Activated CD8-positive, alpha-beta memory T cell treated with anti-CD3 and anti-CD28 coated beads, Interleukin-2, amount 10 ng/mL, durations not matched to agents 7 days and 5 days (primary cell): Measurements from ENCODE around the gene CMTM8. TPM values are rescaled to one million over a fixed set of nuclear protein-coding genes. Genes with fewer than 3 reads are reported as not detected.
A peak's percentile ranks its signal among the peaks of the same experiment; 100 is the strongest.

ENCODE experiments used
- ATAC-seq: fragments of 150-1000 bp; cut with Tn5 transposase; one replicate; pipeline ENCODE4 v1.10.0; 2021; ENCODE audit warnings: moderate library complexity
- CTCF ChIA-PET: fragments of 350-600 bp; sonication (Branson Sonifier 250); formaldehyde crosslinking; loops from one replicate; lab custom pipeline; 2021; ENCODE audit warnings: antibody characterized with exemption; lab: Charles Lee
- DNase-seq: peaks from one replicate; pipeline ENCODE4 v3.0.0-alpha.2; 2020
- H3K27ac Mint-ChIP-seq: one replicate; pipeline ENCODE4 v1.8.0; 2021; ENCODE audit warnings: mild to moderate bottlenecking, mixed read lengths
- H3K27me3 Mint-ChIP-seq: one replicate; pipeline ENCODE4 v1.8.0; 2021; ENCODE audit warnings: mixed read lengths
- H3K36me3 Mint-ChIP-seq: one replicate; pipeline ENCODE4 v1.8.0; 2021; ENCODE audit warnings: mild to moderate bottlenecking, mixed read lengths
- H3K4me1 Mint-ChIP-seq: one replicate; pipeline ENCODE4 v1.8.0; 2021; ENCODE audit warnings: mixed read lengths
- H3K4me3 Mint-ChIP-seq: one replicate; pipeline ENCODE4 v1.8.0; 2021; ENCODE audit warnings: mild to moderate bottlenecking, moderate library complexity, mixed read lengths
- H3K9me3 Mint-ChIP-seq: one replicate; pipeline ENCODE4 v1.8.0; 2022; ENCODE audit warnings: low read depth, mixed read lengths
- total RNA-seq, 2 experiments: library from RNA; stranded (reverse); gene quantifications; one replicate each; pipeline ENCODE4 v1.2.3, GENCODE V29; 2021

CMTM8 gene
- total RNA-seq, 2 experiments from 2014 or later, result 4.0 to 4.4 TPM

- ATAC-seq (no peak), DNase-seq (no peak)
- H3K4me1 Mint-ChIP-seq, result peaks cover 50% of the 10 kb centered on the region
- H3K9me3 Mint-ChIP-seq, result no peaks in the 10 kb centered on the region
- peaks cover 22% of the 10 kb centered on the region for H3K36me3 Mint-ChIP-seq
- H3K27me3 Mint-ChIP-seq, result no peaks in the 10 kb centered on the region
- CTCF ChIA-PET, result interaction anchor here (1.5 to 5.9 kb wide), 2 partner anchors 18 to 61 kb away, joined by 8 to 25 read pairs; no protein-coding TSS in a partner anchor
- H3K4me3 Mint-ChIP-seq, result no peak overlapping the region
- H3K27ac Mint-ChIP-seq, result peak overlapping the region; percentile 31
Observed at GRCh38 chr3:32406486-32407408, 168.3 kb downstream of the CMTM8 start.

- Mint-ChIP-seq H3K9me3 (no peaks in the 10 kb centered on the region), H3K27ac (no peak overlapping the region), H3K36me3 (peaks cover 8% of the 10 kb centered on the region), H3K4me1 (peaks cover 50% of the 10 kb centered on the region), H3K4me3 (no peak overlapping the region), H3K27me3 (no peaks in the 10 kb centered on the region)
- CTCF ChIA-PET, result interaction anchor here (0.6 to 1.8 kb wide), 5 partner anchors 9 to 59 kb away, joined by 3 to 6 read pairs (median 3); no protein-coding TSS in a partner anchor
- no peak for DNase-seq
- ATAC-seq, result no peak
Observed at GRCh38 chr3:32410367-32411246, 172.1 kb downstream of the CMTM8 start.

GRCh38 chr3:32411442-32411841, 173.0 kb downstream of the CMTM8 start:
- Mint-ChIP-seq H3K27ac (no peak overlapping the region), H3K4me1 (peaks cover 54% of the 10 kb centered on the region)
- no peak for ATAC-seq

GRCh38 chr3:32412887-32413286, 174.4 kb downstream of the CMTM8 start:
- CTCF ChIA-PET, result interaction anchor here (0.9 kb wide), 1 partner anchor 14 kb away, joined by 3 read pairs; no protein-coding TSS in a partner anchor
- no peak for ATAC-seq

More at GRCh38 chr3:32411442-32411841, 173.0 kb downstream of the CMTM8 start:
- Mint-ChIP-seq H3K4me3 (no peak overlapping the region), H3K27me3 (no peaks in the 10 kb centered on the region), H3K36me3 (peaks cover 6% of the 10 kb centered on the region), H3K9me3 (no peaks in the 10 kb centered on the region)
- CTCF ChIA-PET, result interaction anchor here (1.8 kb wide), 2 partner anchors 44 to 56 kb away, joined by 4 to 6 read pairs; no protein-coding TSS in a partner anchor
- no peak for DNase-seq

GRCh38 chr3:32413845-32414521, 175.5 kb downstream of the CMTM8 start:
- peaks cover 59% of the 10 kb centered on the region for H3K4me1 Mint-ChIP-seq
- ATAC-seq (no peak), DNase-seq (no peak)
- CTCF ChIA-PET, result interaction anchor here (0.8 to 2.7 kb wide), 14 partner anchors 9 to 54 kb away, joined by 3 to 15 read pairs (median 5); no protein-coding TSS in a partner anchor
- peak overlapping the region; percentile 86 for H3K27ac Mint-ChIP-seq
- no peaks in the 10 kb centered on the region for H3K9me3 Mint-ChIP-seq
- H3K27me3 Mint-ChIP-seq, result no peaks in the 10 kb centered on the region
- H3K4me3 Mint-ChIP-seq, result peak overlapping the region; percentile 41
- peaks cover 13% of the 10 kb centered on the region for H3K36me3 Mint-ChIP-seq

More at GRCh38 chr3:32412887-32413286, 174.4 kb downstream of the CMTM8 start:
- Mint-ChIP-seq H3K36me3 (peaks cover 9% of the 10 kb centered on the region), H3K4me1 (peaks cover 57% of the 10 kb centered on the region), H3K4me3 (no peak overlapping the region), H3K9me3 (no peaks in the 10 kb centered on the region), H3K27ac (no peak overlapping the region), H3K27me3 (no peaks in the 10 kb centered on the region)
- no peak for DNase-seq

- peak; percentile 95 for ATAC-seq
- H3K27ac Mint-ChIP-seq, result peak overlapping the region; percentile 86
- peaks cover 13% of the 10 kb centered on the region for H3K36me3 Mint-ChIP-seq
- no peaks in the 10 kb centered on the region for H3K9me3 Mint-ChIP-seq
- peak; percentile 79 for DNase-seq
- peak overlapping the region; percentile 41 for H3K4me3 Mint-ChIP-seq
- H3K27me3 Mint-ChIP-seq, result no peaks in the 10 kb centered on the region
- H3K4me1 Mint-ChIP-seq, result peaks cover 66% of the 10 kb centered on the region
- CTCF ChIA-PET, result interaction anchor here (0.8 to 2.7 kb wide), 14 partner anchors 9 to 53 kb away, joined by 3 to 15 read pairs (median 5); no protein-coding TSS in a partner anchor
Observed at GRCh38 chr3:32414522-32415202, 176.2 kb downstream of the CMTM8 start.

GRCh38 chr3:32419742-32420125, 181.3 kb downstream of the CMTM8 start:
- peak overlapping the region; percentile 52 for H3K4me3 Mint-ChIP-seq
- H3K9me3 Mint-ChIP-seq, result no peaks in the 10 kb centered on the region
- DNase-seq (no peak), ATAC-seq (no peak)
- H3K36me3 Mint-ChIP-seq, result peaks cover 14% of the 10 kb centered on the region
- CTCF ChIA-PET, result interaction anchor here (0.6 to 5.7 kb wide), 7 partner anchors 9 to 48 kb away, joined by 3 to 40 read pairs (median 4); no protein-coding TSS in a partner anchor
- H3K27me3 Mint-ChIP-seq, result no peaks in the 10 kb centered on the region
- peaks cover 86% of the 10 kb centered on the region for H3K4me1 Mint-ChIP-seq
- H3K27ac Mint-ChIP-seq, result peak overlapping the region; percentile 92

Other genes starting within 250 kb of the CMTM8 start
- 10 to 100 TPM; 20.7 to 26.8 TPM for gene GPD1L, start 132.1 kb upstream of the CMTM8 start, total RNA-seq
- 10 to 100 TPM; 42.6 to 49.8 TPM for gene CMTM7, start 153.2 kb downstream of the CMTM8 start, total RNA-seq